Measurements from ENCODE around the gene TGFB1.

GRCh38 chr19:41302624-41303351, 50.9 kb downstream of the TGFB1 start:
- no peak for TF ChIP-seq EZH2 (IDR thresholded peaks at IDR 0.05)
- TF ChIP-seq, protein P1, sequence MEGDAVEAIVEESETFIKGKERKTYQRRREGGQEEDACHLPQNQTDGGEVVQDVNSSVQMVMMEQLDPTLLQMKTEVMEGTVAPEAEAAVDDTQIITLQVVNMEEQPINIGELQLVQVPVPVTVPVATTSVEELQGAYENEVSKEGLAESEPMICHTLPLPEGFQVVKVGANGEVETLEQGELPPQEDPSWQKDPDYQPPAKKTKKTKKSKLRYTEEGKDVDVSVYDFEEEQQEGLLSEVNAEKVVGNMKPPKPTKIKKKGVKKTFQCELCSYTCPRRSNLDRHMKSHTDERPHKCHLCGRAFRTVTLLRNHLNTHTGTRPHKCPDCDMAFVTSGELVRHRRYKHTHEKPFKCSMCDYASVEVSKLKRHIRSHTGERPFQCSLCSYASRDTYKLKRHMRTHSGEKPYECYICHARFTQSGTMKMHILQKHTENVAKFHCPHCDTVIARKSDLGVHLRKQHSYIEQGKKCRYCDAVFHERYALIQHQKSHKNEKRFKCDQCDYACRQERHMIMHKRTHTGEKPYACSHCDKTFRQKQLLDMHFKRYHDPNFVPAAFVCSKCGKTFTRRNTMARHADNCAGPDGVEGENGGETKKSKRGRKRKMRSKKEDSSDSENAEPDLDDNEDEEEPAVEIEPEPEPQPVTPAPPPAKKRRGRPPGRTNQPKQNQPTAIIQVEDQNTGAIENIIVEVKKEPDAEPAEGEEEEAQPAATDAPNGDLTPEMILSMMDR (IDR thresholded peaks at IDR 0.05 in 2 of 3, conservative IDR thresholded peaks at IDR 0.05 in 1 of 3; ENCODE audit: borderline replicate concordance in 1 of 3, insufficient read depth in 1 of 3, low read depth in 2 of 3, low read length in 2 of 3), result no peak
- TF ChIP-seq ZFX (IDR thresholded peaks at IDR 0.05), result no peak
- TF ChIP-seq ZNF274 (IDR thresholded peaks at IDR 0.05; ENCODE audit: low read depth, low read length), result no peak
- TF ChIP-seq YY1 (IDR thresholded peaks at IDR 0.05; ENCODE audit: extremely low read depth, insufficient replicate concordance, low read depth, low read length), result no peak
- no peak for TF ChIP-seq RAD21 (IDR thresholded peaks at IDR 0.05; ENCODE audit: low read depth)
- TF ChIP-seq POLR2A (IDR thresholded peaks at IDR 0.05; ENCODE audit: borderline replicate concordance, extremely low read depth, insufficient read depth, insufficient read length), result no peak
- no peak for TF ChIP-seq TCF7L2 (IDR thresholded peaks at IDR 0.05; ENCODE audit: borderline replicate concordance, extremely low read depth, insufficient read depth, insufficient read length)
- TF ChIP-seq POLR2AphosphoS5 (IDR thresholded peaks at IDR 0.05; ENCODE audit: low read depth, low read length), result no peak
- TF ChIP-seq, protein P2, sequence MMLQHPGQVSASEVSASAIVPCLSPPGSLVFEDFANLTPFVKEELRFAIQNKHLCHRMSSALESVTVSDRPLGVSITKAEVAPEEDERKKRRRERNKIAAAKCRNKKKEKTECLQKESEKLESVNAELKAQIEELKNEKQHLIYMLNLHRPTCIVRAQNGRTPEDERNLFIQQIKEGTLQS (IDR thresholded peaks at IDR 0.05), result no peak
- TF ChIP-seq, protein P3, sequence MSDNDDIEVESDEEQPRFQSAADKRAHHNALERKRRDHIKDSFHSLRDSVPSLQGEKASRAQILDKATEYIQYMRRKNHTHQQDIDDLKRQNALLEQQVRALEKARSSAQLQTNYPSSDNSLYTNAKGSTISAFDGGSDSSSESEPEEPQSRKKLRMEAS (IDR thresholded peaks at IDR 0.05), result no peak
- no peak for TF ChIP-seq ZBTB33 (IDR thresholded peaks at IDR 0.05; ENCODE audit: extremely low read depth, insufficient replicate concordance, low read length)
- no peak for TF ChIP-seq EGR1 (IDR thresholded peaks at IDR 0.05; ENCODE audit: low read depth)
